Fibroblast of the aortic adventitia (primary cell): ENCODE results near the gene OR1D5. TPM values are rescaled to one million over a fixed set of nuclear protein-coding genes. Genes with fewer than 3 reads are reported as not detected.
A peak's percentile ranks its signal among the peaks of the same experiment; 100 is the strongest.

Experiments
- DNase-seq: peaks from one replicate; pipeline ENCODE4 v3.0.0-alpha.2; 2010; ENCODE audit warnings: low read depth
- H3K4me3 ChIP-seq: 2 replicates; pipeline ENCODE4 v1.5.1; 2011; ENCODE audit warnings: low read depth, mild to moderate bottlenecking, control low read depth, low read length, moderate library complexity
- CTCF ChIP-seq: IDR thresholded peaks from 2 replicates; pipeline ENCODE4 v1.5.1; 2011; ENCODE audit warnings: mild to moderate bottlenecking, low read length, control low read depth, inconsistent platforms; ENCODE audit not compliant: insufficient read depth
- total RNA-seq: library from RNA; depleted of rRNA; stranded (reverse); fragments of >200 nt; gene quantifications from 2 replicates; pipeline ENCODE4 v1.2.3, GENCODE V29; 2012; ENCODE audit warnings: low replicate concordance

The OR1D5 gene
- total RNA-seq, 1 donor = not detected

GRCh38 chr17:3043737-3044365, 19.6 kb downstream of the OR1D5 start:
- no peak overlapping the region for H3K4me3 ChIP-seq
- TF ChIP-seq CTCF = peak; percentile 19
- DNase-seq = no peak

GRCh38 chr17:3040882-3041281, 22.5 kb downstream of the OR1D5 start:
- no peak overlapping the region for H3K4me3 ChIP-seq
- no peak for DNase-seq
- TF ChIP-seq CTCF = no peak

- no peak for DNase-seq
- no peak for TF ChIP-seq CTCF
- H3K4me3 ChIP-seq = no peak overlapping the region
Observed at GRCh38 chr17:3039736-3040135, 23.7 kb downstream of the OR1D5 start.

- DNase-seq = no peak
- H3K4me3 ChIP-seq = no peak overlapping the region
- no peak for TF ChIP-seq CTCF
Observed at GRCh38 chr17:3038941-3039340, 24.5 kb downstream of the OR1D5 start.

- DNase-seq = no peak
- no peak for TF ChIP-seq CTCF
- H3K4me3 ChIP-seq = no peak overlapping the region
Observed at GRCh38 chr17:3037259-3037658, 26.1 kb downstream of the OR1D5 start.

- no peak for DNase-seq
- no peak overlapping the region for H3K4me3 ChIP-seq
- no peak for TF ChIP-seq CTCF
Observed at GRCh38 chr17:3036800-3037199, 26.6 kb downstream of the OR1D5 start.

- TF ChIP-seq CTCF = no peak
- DNase-seq = no peak
- H3K4me3 ChIP-seq = no peak overlapping the region
Observed at GRCh38 chr17:3035968-3036280, 27.5 kb downstream of the OR1D5 start.
